HUDEP-2 (cell line): ENCODE measurements around the gene C19orf12.

Experiments used
- DNase-seq, 76 experiments: peaks; one replicate each; lab custom pipeline; 2025; ENCODE audit not compliant: unreplicated experiment in 76 of 76; lab: John Stamatoyannopoulos, UW

C19orf12 gene

GRCh38 chr19:29714953-29715700 lies at the start of gene C19orf12:
Gene C19orf12 (minus strand): TSS chr19:29715261. CDS start chr19:29708413, 6,848 bp downstream.
- peak in 41 of 76 experiments; percentile 9 to 68 (median 40) for DNase-seq

- no peak for DNase-seq
Measured at GRCh38 chr19:29764361-29764760, 49.3 kb upstream of the C19orf12 start.

GRCh38 chr19:29763196-29763595 lies 48.1 kb upstream of the C19orf12 start:
- DNase-seq, result no peak

GRCh38 chr19:29761575-29762232 lies 46.6 kb upstream of the C19orf12 start:
- no peak for DNase-seq

- DNase-seq, result no peak
Measured at GRCh38 chr19:29760752-29761502, 45.9 kb upstream of the C19orf12 start.

- DNase-seq, result no peak
Measured at GRCh38 chr19:29759359-29759758, 44.3 kb upstream of the C19orf12 start.

- DNase-seq, result no peak
Measured at GRCh38 chr19:29758863-29759262, 43.8 kb upstream of the C19orf12 start.

- no peak for DNase-seq
Measured at GRCh38 chr19:29757551-29757950, 42.5 kb upstream of the C19orf12 start.

GRCh38 chr19:29753934-29754305 lies 38.9 kb upstream of the C19orf12 start:
- no peak for DNase-seq

- no peak for DNase-seq
Measured at GRCh38 chr19:29753190-29753933, 38.3 kb upstream of the C19orf12 start.

- no peak for DNase-seq
Measured at GRCh38 chr19:29752450-29753025, 37.5 kb upstream of the C19orf12 start.

- DNase-seq, result no peak
Measured at GRCh38 chr19:29751932-29752331, 36.9 kb upstream of the C19orf12 start.

GRCh38 chr19:29750001-29750400 lies 34.9 kb upstream of the C19orf12 start:
- no peak for DNase-seq

- DNase-seq, result no peak
Measured at GRCh38 chr19:29748996-29749849, 34.2 kb upstream of the C19orf12 start.

GRCh38 chr19:29745253-29745652 lies 30.2 kb upstream of the C19orf12 start:
- no peak for DNase-seq

GRCh38 chr19:29743681-29744080 lies 28.6 kb upstream of the C19orf12 start:
- no peak for DNase-seq

- no peak for DNase-seq
Measured at GRCh38 chr19:29741776-29742175, 26.7 kb upstream of the C19orf12 start.

- no peak for DNase-seq
Measured at GRCh38 chr19:29741226-29741625, 26.2 kb upstream of the C19orf12 start.

- no peak for DNase-seq
Measured at GRCh38 chr19:29737461-29738000, 22.5 kb upstream of the C19orf12 start.
